GM06990 (cell line): Measurements from ENCODE around the gene C1QBP.
"Not testable (repeated sequence)": the region's sequence is repeated elsewhere in the genome, so short reads cannot be mapped to it uniquely, and the experiment has no call there.

ENCODE experiments used
- DNase-seq: peaks from one replicate; pipeline ENCODE4 v3.0.0-alpha.2; 2011; ENCODE audit not compliant: insufficient read length; ENCODE audit errors: extremely low read depth
- H3K27me3 ChIP-seq: replicated peaks from 2 replicates; pipeline ENCODE4 v1.6.0; 2011; ENCODE audit warnings: low read length; ENCODE audit not compliant: control insufficient read depth, insufficient read depth
- H3K36me3 ChIP-seq: 2 replicates; pipeline ENCODE4 v1.5.1; 2011; ENCODE audit warnings: low read length; ENCODE audit not compliant: control insufficient read depth, insufficient read depth
- H3K4me3 ChIP-seq: replicated peaks from 2 replicates; pipeline ENCODE4 v1.5.1; 2011; ENCODE audit warnings: low read depth, mild to moderate bottlenecking, control low read depth, low read length
- CTCF ChIP-seq: IDR thresholded peaks from 2 replicates; pipeline ENCODE4 v1.5.1; 2011; ENCODE audit warnings: low read length, control low read depth, mild to moderate bottlenecking, inconsistent platforms; ENCODE audit not compliant: insufficient read depth, poor library complexity, severe bottlenecking

Gene C1QBP

GRCh38 chr17:5443728-5444127 lies 4.8 kb upstream of the C1QBP start:
- peaks cover 13% of the 10 kb centered on the region for H3K36me3 ChIP-seq
- no peak for TF ChIP-seq CTCF
- no peaks in the 10 kb centered on the region for H3K27me3 ChIP-seq
- no peak overlapping the region for H3K4me3 ChIP-seq
- DNase-seq, result no peak

GRCh38 chr17:5439446-5439764 lies 450 bp upstream of the C1QBP start:
- DNase-seq, result no peak
- H3K27me3 ChIP-seq, result no peaks in the 10 kb centered on the region
- peak overlapping the region; percentile 35 for H3K4me3 ChIP-seq
- peaks cover 11% of the 10 kb centered on the region for H3K36me3 ChIP-seq
- no peak for TF ChIP-seq CTCF

GRCh38 chr17:5437721-5438317 lies 1.1 kb downstream of the C1QBP start:
- peak overlapping the region; percentile 85 for H3K4me3 ChIP-seq
- DNase-seq, result no peak
- no peak for TF ChIP-seq CTCF
- H3K27me3 ChIP-seq, result no peaks in the 10 kb centered on the region
- peaks cover 19% of the 10 kb centered on the region for H3K36me3 ChIP-seq

GRCh38 chr17:5435781-5436315 lies 3.1 kb downstream of the C1QBP start:
- H3K4me3 ChIP-seq, H3K27me3 ChIP-seq, DNase-seq: not testable (repeated sequence)
- peaks cover 25% of the 10 kb centered on the region for H3K36me3 ChIP-seq

- no peak for TF ChIP-seq CTCF
- no peaks in the 10 kb centered on the region for H3K27me3 ChIP-seq
- peaks cover 30% of the 10 kb centered on the region for H3K36me3 ChIP-seq
- no peak overlapping the region for H3K4me3 ChIP-seq
- no peak for DNase-seq
Observed at GRCh38 chr17:5434984-5435383, 4.0 kb downstream of the C1QBP start.

- Histone ChIP-seq H3K27me3 (no peaks in the 10 kb centered on the region), H3K4me3 (no peak overlapping the region), H3K36me3 (peaks cover 38% of the 10 kb centered on the region)
- no peak for TF ChIP-seq CTCF
- no peak for DNase-seq
Observed at GRCh38 chr17:5431949-5432556, 6.9 kb downstream of the C1QBP start.

GRCh38 chr17:5431234-5431633 lies 7.7 kb downstream of the C1QBP start:
- not testable (repeated sequence) for H3K4me3 ChIP-seq, H3K27me3 ChIP-seq, DNase-seq
- H3K36me3 ChIP-seq, result peaks cover 39% of the 10 kb centered on the region
